ENCODE results near the gene RRAD. TPM values are rescaled to one million over a fixed set of nuclear protein-coding genes. Genes with fewer than 3 reads are reported as not detected.
A peak's percentile ranks its signal among the peaks of the same experiment; 100 is the strongest.

RRAD gene
- total and polyA plus RNA-seq, 2 donors, result 0.85 to 13.3 TPM

DNA sequence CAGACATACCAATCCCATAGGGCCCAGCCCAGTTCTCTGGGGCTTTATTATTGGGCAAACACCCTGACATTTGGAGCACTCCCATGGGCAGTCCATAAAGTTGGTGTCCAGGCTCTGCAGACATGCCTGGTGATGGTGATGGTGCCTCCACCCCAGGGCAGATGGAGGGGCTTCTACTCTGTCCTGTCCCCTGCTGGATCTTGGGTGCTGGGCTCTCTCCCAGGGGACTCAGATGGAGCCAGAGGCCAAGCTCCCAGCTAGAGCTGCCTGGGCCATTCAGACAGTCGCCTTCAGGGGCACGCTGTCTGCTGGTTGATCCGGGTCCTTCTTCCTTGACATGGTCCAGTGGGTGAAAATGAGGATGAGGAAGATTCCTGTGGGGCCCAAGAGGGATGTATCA lies 17.2 kb downstream of the RRAD start:
- no peak for DNase-seq (ENCODE audit: low read depth in 6 of 9, low spot score in 9 of 9)
- H3K27me3 ChIP-seq (ENCODE audit: control insufficient read depth in 2 of 2, insufficient read depth in 1 of 2, low read length in 1 of 2), result peaks cover 0 to 15% of the 10 kb centered on the region in 2 donors
- H3K27ac ChIP-seq (ENCODE audit: low read depth in 1 of 2, low read length in 1 of 2), result no peak overlapping the region
- H3K4me3 ChIP-seq (ENCODE audit: low read length in 2 of 2), result no peak overlapping the region
- peaks cover 0 to 6% of the 10 kb centered on the region in 2 donors for H3K4me1 ChIP-seq (ENCODE audit: control insufficient read depth in 2 of 2, insufficient read depth in 2 of 2, low read length in 2 of 2)
- 95% methylated on average over 3 of the region's 3 CpGs for WGBS
- no peaks in the 10 kb centered on the region for H3K36me3 ChIP-seq (ENCODE audit: control insufficient read depth in 2 of 2, insufficient read depth in 2 of 2, low read length in 1 of 2)
- no peaks in the 10 kb centered on the region for H3K9me3 ChIP-seq (ENCODE audit: control insufficient read depth in 2 of 2, insufficient read depth in 1 of 2, low read length in 1 of 2)

DNA sequence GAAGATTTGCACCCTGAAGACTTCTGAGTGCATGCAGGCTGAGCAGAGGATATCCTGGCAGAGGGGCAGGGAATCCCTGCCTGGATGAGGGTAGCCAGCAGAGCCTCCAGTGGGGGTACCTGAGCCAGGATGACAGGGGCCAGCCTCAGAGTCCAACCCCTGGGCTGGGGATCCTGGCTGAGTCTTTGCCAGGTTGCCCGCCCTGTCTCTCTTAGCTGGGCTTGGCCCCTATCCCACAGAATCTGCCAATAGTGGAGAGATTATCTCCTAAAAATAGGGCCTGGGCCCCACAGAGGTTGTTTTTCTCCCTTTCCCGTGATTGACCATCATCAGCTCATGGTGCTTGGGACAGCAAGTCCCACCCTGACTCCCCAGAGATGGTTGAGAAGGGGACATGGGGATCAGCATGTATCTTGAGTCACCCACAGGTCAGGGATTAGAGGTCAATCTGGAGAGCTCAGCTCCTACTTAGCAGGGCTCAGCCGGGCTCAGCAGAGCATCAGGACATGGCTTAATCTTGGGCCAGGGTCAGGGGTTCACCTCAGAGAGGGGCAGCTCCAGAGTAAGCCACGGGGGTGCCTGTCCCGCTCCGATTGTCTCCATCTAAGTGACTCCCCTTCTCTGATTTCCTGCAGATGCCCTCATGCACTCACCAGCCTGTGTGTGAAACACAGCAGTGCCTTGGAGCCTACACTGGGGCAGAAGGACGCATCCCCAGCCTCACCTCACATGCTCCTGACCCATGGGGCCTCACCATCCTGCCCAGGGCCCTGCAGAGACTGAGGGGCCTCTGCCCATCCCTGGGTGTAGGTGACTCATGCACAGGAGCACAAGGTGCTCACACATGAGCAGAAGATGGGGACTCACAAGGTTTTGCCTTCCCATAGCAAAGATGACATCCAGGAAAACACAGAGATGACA lies 18.2 kb downstream of the RRAD start:
- Histone ChIP-seq H3K4me3 (ENCODE audit: low read length in 2 of 2) (no peak overlapping the region), H3K4me1 (ENCODE audit: control insufficient read depth in 2 of 2, insufficient read depth in 2 of 2, low read length in 2 of 2) (peaks cover 0 to 6% of the 10 kb centered on the region in 2 donors), H3K27me3 (ENCODE audit: control insufficient read depth in 2 of 2, insufficient read depth in 1 of 2, low read length in 1 of 2) (peaks cover 0 to 12% of the 10 kb centered on the region in 2 donors), H3K36me3 (ENCODE audit: control insufficient read depth in 2 of 2, insufficient read depth in 2 of 2, low read length in 1 of 2) (no peaks in the 10 kb centered on the region), H3K9me3 (ENCODE audit: control insufficient read depth in 2 of 2, insufficient read depth in 1 of 2, low read length in 1 of 2) (no peaks in the 10 kb centered on the region), H3K27ac (ENCODE audit: low read depth in 1 of 2, low read length in 1 of 2) (no peak overlapping the region)
- 86% methylated on average over 7 of the region's 7 CpGs for WGBS
- no peak for DNase-seq (ENCODE audit: low read depth in 6 of 9, low spot score in 9 of 9)

DNA sequence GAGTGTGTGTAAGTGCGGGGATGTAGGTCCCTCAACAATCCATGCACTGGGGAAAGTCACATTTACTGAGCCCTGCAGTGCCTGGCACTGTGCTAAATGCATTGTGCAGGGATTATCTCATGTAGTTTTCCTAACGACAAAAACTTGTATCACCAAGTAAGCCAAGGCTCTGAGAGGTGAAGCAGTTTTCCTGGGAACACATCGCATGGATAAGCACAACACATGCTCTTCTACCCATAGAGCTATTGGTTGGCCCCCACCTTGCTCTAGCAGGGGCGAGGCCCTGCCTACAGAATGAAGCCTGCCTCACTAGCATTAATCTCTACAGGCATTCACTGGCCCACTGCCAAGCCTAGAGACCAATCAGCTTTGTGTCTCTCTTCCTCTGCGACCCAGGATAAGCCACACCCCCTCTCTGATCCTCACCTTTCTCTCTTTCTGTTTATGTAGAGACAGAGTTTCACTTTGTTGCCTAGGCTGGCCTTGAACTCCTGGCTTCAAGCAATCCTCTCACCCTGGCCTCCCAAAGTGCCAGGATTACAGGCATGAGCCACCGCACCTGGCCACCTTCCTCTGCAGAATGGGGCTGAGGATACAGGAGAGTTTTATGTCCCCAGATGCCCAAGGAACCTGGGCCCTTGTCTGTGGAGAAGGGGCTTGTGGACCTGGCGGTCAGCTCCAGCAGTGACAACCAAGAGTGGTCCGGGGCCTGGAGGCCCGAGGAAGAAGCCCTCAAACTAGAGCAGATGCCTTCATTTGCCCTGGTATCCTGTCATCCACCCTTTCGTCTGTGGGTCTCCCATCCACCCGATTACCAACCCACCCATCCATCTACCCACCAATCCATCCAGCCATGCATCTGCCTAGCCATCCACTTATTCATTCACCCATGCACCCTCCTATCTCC lies 19.4 kb downstream of the RRAD start:
- no peaks in the 10 kb centered on the region for H3K36me3 ChIP-seq (ENCODE audit: control insufficient read depth in 2 of 2, insufficient read depth in 2 of 2, low read length in 1 of 2)
- no peak overlapping the region for H3K4me3 ChIP-seq (ENCODE audit: low read length in 2 of 2)
- H3K27me3 ChIP-seq (ENCODE audit: control insufficient read depth in 2 of 2, insufficient read depth in 1 of 2, low read length in 1 of 2), result peaks cover 0 to 15% of the 10 kb centered on the region in 2 donors
- peak in 8 of 9 donors; percentile 14 to 74 (median 42) for DNase-seq (ENCODE audit: low read depth in 6 of 9, low spot score in 9 of 9)
- no peaks in the 10 kb centered on the region for H3K9me3 ChIP-seq (ENCODE audit: control insufficient read depth in 2 of 2, insufficient read depth in 1 of 2, low read length in 1 of 2)
- no peak overlapping the region for H3K27ac ChIP-seq (ENCODE audit: low read depth in 1 of 2, low read length in 1 of 2)
- peaks cover 0 to 6% of the 10 kb centered on the region in 2 donors for H3K4me1 ChIP-seq (ENCODE audit: control insufficient read depth in 2 of 2, insufficient read depth in 2 of 2, low read length in 2 of 2)
- 84% methylated on average over 11 of the region's 11 CpGs for WGBS

DNA sequence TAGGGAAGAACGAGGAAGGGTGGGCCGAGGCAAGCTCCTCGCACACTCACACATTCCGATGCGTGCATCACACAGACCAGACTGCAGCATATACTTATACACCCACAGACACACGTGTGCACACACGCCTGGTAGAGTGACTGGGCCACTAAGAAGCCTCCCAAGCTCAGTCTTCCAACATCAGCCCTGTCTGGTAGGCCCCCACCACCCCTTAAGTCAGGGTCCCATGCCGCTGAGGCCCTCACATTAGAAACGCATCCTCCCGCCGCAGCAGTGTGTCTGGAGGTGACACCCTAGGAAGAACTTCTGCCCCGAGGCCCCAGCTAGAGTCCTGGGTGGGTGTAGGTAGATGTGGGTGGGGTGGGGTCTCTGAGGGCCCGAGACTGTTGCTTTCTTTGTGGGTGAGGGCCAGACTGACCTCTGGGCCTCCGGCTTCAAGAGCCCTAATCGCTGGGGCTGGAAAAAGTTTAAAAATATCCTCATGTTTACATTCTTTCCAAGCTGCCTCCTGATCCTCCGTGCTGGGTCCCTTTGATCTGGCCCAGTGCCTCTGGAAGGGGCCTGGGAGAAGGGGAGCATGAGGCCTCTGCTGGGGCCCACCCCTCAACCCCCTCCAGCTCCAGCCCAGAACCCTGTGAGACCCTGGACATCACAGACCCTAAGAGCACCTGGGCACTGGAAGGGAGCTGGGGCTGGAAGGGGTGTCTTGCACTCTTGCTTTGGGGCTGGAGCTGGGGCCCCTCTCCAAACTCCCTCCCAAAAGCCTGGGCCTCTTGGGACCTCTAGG lies 20.3 kb downstream of the RRAD start:
- Histone ChIP-seq H3K4me3 (ENCODE audit: low read length in 2 of 2) (no peak overlapping the region), H3K9me3 (ENCODE audit: control insufficient read depth in 2 of 2, insufficient read depth in 1 of 2, low read length in 1 of 2) (no peaks in the 10 kb centered on the region), H3K4me1 (ENCODE audit: control insufficient read depth in 2 of 2, insufficient read depth in 2 of 2, low read length in 2 of 2) (peaks cover 0 to 6% of the 10 kb centered on the region in 2 donors), H3K27ac (ENCODE audit: low read depth in 1 of 2, low read length in 1 of 2) (no peak overlapping the region), H3K36me3 (ENCODE audit: control insufficient read depth in 2 of 2, insufficient read depth in 2 of 2, low read length in 1 of 2) (no peaks in the 10 kb centered on the region), H3K27me3 (ENCODE audit: control insufficient read depth in 2 of 2, insufficient read depth in 1 of 2, low read length in 1 of 2) (peaks cover 0 to 16% of the 10 kb centered on the region in 2 donors)
- no peak for DNase-seq (ENCODE audit: low read depth in 6 of 9, low spot score in 9 of 9)
- 93% methylated on average over 16 of the region's 16 CpGs for WGBS

DNA sequence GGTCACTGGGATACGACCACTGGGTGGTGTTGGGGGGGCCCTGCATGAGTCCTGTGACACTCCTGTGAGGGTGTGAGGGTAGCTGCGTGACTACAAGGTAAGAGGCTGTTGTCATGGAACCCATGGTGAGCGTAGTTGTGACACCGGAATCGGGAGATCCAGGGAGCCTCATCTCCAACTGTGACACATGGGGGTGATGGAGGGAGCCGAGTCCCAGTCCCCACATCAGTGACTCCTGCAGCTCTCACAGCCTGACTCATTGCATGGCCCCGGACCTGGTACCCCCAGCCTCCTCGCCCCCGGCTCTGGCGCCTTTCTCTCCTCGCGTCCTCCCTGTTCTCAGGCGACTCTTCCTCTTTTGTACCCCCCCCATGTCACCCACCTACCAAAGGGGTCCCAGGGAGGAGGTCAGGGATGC lies 20.9 kb downstream of the RRAD start:
- Histone ChIP-seq H3K36me3 (ENCODE audit: control insufficient read depth in 2 of 2, insufficient read depth in 2 of 2, low read length in 1 of 2) (no peaks in the 10 kb centered on the region), H3K27me3 (ENCODE audit: control insufficient read depth in 2 of 2, insufficient read depth in 1 of 2, low read length in 1 of 2) (peaks cover 0 to 19% of the 10 kb centered on the region in 2 donors), H3K4me3 (ENCODE audit: low read length in 2 of 2) (no peak overlapping the region), H3K27ac (ENCODE audit: low read depth in 1 of 2, low read length in 1 of 2) (no peak overlapping the region), H3K9me3 (ENCODE audit: control insufficient read depth in 2 of 2, insufficient read depth in 1 of 2, low read length in 1 of 2) (no peaks in the 10 kb centered on the region), H3K4me1 (ENCODE audit: control insufficient read depth in 2 of 2, insufficient read depth in 2 of 2, low read length in 2 of 2) (peaks cover 0 to 6% of the 10 kb centered on the region in 2 donors)
- 96% methylated on average over 13 of the region's 13 CpGs for WGBS
- DNase-seq (ENCODE audit: low read depth in 6 of 9, low spot score in 9 of 9), result no peak

DNA sequence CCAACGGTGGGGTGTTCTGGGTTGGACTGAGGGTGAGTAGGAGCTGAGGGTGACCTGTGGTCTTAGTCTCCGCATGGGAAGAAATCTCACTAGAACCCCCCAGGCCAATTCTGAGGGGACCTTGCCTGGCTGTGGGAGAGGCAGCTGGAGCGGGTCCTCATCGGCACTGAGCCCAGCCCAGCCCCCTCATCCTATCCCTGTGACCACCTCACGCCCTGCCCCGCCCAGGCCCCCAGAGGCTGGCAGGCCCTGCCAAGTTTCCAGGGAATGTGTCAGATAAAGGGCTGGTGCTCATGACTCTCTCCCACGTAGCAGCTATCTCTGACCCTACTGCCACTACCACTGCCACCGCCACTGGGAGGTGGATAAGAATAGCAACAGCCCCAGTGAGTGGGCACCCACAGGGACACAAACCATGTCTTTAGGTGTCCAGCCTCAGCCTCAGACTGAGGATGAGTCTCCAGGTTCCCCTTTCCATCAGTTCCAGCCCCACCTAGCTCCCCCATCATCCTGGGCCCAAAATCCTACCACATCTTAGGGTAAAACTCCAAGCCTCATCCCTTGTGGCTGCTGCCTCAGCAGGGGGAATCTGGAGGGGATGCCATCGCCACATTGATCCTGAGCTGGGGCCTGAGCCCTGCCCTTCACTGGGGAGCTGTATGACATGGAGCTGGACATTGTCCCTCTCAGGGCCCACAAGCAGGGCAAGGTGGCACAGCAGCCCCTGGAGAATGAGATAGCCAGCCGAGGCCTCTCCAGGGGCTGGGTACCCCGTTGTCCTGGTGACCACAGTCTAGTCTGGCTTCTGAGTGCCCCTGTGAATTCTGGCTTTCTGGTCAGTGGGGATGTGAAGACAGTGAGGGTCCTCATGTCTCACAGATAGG lies 21.5 kb downstream of the RRAD start:
- H3K4me3 ChIP-seq (ENCODE audit: low read length in 2 of 2), result no peak overlapping the region
- H3K27ac ChIP-seq (ENCODE audit: low read depth in 1 of 2, low read length in 1 of 2), result no peak overlapping the region
- H3K27me3 ChIP-seq (ENCODE audit: control insufficient read depth in 2 of 2, insufficient read depth in 1 of 2, low read length in 1 of 2), result peaks cover 0 to 19% of the 10 kb centered on the region in 2 donors
- no peak for DNase-seq (ENCODE audit: low read depth in 6 of 9, low spot score in 9 of 9)
- 94% methylated on average over 11 of the region's 11 CpGs for WGBS
- H3K9me3 ChIP-seq (ENCODE audit: control insufficient read depth in 2 of 2, insufficient read depth in 1 of 2, low read length in 1 of 2), result no peaks in the 10 kb centered on the region
- no peaks in the 10 kb centered on the region for H3K36me3 ChIP-seq (ENCODE audit: control insufficient read depth in 2 of 2, insufficient read depth in 2 of 2, low read length in 1 of 2)
- H3K4me1 ChIP-seq (ENCODE audit: control insufficient read depth in 2 of 2, insufficient read depth in 2 of 2, low read length in 2 of 2), result peaks cover 0 to 6% of the 10 kb centered on the region in 2 donors

DNA sequence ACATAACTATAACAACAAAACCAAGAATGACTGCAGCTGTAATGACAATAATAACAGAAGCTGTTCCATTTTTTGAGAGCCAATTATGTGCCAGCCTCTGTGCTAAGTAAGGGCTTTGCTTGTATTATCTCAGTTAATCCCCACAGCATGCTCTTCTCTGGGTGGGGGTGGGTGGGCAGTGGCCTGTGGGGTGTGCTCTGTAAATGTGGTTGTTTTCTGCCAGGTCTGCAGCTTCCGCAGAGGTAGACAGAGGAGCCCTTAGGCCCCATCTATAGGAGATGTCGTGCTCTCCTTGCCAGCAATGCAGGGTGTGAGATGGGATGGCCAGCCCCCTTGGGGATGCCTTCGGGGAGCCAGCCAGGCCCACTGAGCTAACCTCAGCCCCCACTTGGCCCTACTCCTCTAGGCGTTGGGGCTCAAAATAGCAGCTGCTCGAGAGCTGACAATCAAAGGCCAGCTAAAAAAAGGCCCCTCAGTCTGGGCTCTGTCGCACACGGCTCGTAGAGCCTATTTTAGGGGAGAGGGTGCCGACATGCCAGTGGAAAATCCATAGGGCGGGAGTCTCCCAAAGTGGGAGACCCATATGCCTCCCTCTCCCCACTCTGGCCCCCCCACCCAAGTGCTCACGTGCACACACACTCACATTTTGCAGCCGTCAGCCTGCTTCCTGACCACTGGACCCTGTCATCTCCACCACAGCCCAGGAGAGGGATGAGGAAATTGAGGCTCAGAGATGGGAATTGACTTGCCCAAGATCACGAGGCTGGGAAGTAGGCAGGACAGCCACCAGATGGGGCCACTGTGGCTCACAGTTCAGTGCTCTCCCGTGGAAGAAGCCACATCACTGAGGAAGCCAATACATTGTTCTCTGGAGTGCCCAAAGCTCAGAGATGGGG lies 22.4 kb downstream of the RRAD start:
- no peak for DNase-seq (ENCODE audit: low read depth in 6 of 9, low spot score in 9 of 9)
- H3K36me3 ChIP-seq (ENCODE audit: control insufficient read depth in 2 of 2, insufficient read depth in 2 of 2, low read length in 1 of 2), result no peaks in the 10 kb centered on the region
- no peaks in the 10 kb centered on the region for H3K9me3 ChIP-seq (ENCODE audit: control insufficient read depth in 2 of 2, insufficient read depth in 1 of 2, low read length in 1 of 2)
- no peak overlapping the region for H3K27ac ChIP-seq (ENCODE audit: low read depth in 1 of 2, low read length in 1 of 2)
- no peak overlapping the region for H3K4me3 ChIP-seq (ENCODE audit: low read length in 2 of 2)
- H3K4me1 ChIP-seq (ENCODE audit: control insufficient read depth in 2 of 2, insufficient read depth in 2 of 2, low read length in 2 of 2), result peaks cover 0 to 6% of the 10 kb centered on the region in 2 donors
- 88% methylated on average over 14 of the region's 14 CpGs for WGBS
- peaks cover 0 to 17% of the 10 kb centered on the region in 2 donors for H3K27me3 ChIP-seq (ENCODE audit: control insufficient read depth in 2 of 2, insufficient read depth in 1 of 2, low read length in 1 of 2)
